Measurements from ENCODE around the gene CDH4. TPM values are rescaled to one million over a fixed set of nuclear protein-coding genes. Genes with fewer than 3 reads are reported as not detected.

Gene CDH4
- total RNA-seq, 1 donor from 2014 or later = 8.3 TPM

- no peak overlapping the region for H3K4me3 Mint-ChIP-seq
- DNase-seq (ENCODE audit: extremely low spot score, unreplicated experiment) = no peak
- TF ChIP-seq, protein P1, sequence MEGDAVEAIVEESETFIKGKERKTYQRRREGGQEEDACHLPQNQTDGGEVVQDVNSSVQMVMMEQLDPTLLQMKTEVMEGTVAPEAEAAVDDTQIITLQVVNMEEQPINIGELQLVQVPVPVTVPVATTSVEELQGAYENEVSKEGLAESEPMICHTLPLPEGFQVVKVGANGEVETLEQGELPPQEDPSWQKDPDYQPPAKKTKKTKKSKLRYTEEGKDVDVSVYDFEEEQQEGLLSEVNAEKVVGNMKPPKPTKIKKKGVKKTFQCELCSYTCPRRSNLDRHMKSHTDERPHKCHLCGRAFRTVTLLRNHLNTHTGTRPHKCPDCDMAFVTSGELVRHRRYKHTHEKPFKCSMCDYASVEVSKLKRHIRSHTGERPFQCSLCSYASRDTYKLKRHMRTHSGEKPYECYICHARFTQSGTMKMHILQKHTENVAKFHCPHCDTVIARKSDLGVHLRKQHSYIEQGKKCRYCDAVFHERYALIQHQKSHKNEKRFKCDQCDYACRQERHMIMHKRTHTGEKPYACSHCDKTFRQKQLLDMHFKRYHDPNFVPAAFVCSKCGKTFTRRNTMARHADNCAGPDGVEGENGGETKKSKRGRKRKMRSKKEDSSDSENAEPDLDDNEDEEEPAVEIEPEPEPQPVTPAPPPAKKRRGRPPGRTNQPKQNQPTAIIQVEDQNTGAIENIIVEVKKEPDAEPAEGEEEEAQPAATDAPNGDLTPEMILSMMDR (conservative IDR thresholded peaks at IDR 0.05) = no peak
- H3K27ac Mint-ChIP-seq = no peak overlapping the region
- H3K4me1 Mint-ChIP-seq (ENCODE audit: unreplicated experiment) = no peaks in the 10 kb centered on the region
- H3K36me3 Mint-ChIP-seq = no peaks in the 10 kb centered on the region
- H3K9me3 Mint-ChIP-seq = no peaks in the 10 kb centered on the region
- peaks cover 2% of the 10 kb centered on the region for H3K27me3 Mint-ChIP-seq
These were observed 671.5 kb downstream of the CDH4 start for GRCh38 chr20:61923371-61924166.

DNA sequence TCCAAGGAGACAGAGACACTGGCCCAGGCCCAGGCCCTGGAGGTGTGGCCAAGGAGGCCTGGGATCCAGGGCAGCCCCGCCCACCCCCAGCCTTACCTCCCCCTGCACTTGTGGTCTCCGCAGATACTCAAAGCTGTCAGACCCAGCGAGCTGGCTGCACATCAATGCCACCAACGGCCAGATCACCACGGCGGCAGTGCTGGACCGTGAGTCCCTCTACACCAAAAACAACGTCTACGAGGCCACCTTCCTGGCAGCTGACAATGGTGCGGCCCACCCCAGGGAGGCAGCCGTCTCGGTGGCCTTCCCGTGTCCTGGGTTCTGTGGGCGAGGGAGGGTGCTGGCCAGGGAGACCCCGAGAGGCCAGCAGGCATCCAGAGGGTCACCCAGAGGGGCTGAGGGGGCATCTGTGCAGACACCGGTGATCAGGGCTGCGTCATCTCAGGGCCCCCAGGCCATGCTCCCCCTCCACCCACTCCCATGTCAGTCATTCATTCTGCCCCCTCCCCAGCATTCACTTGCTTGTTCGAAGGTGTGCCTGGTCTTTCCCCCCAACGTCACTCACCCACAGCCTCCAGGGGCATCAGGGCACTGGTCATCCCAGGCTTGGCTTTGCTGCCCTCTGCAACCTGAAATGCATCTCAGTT, 672.3 kb downstream of the CDH4 start:
- H3K4me1 Mint-ChIP-seq (ENCODE audit: unreplicated experiment) = no peaks in the 10 kb centered on the region
- no peaks in the 10 kb centered on the region for H3K9me3 Mint-ChIP-seq
- no peaks in the 10 kb centered on the region for H3K36me3 Mint-ChIP-seq
- no peak overlapping the region for H3K27ac Mint-ChIP-seq
- TF ChIP-seq, protein P1 (conservative IDR thresholded peaks at IDR 0.05) = no peak
- DNase-seq (ENCODE audit: extremely low spot score, unreplicated experiment) = no peak
- H3K27me3 Mint-ChIP-seq = peaks cover 2% of the 10 kb centered on the region
- no peak overlapping the region for H3K4me3 Mint-ChIP-seq

- Mint-ChIP-seq H3K27me3 (peaks cover 2% of the 10 kb centered on the region), H3K4me1 (ENCODE audit: unreplicated experiment) (no peaks in the 10 kb centered on the region), H3K27ac (no peak overlapping the region), H3K9me3 (no peaks in the 10 kb centered on the region), H3K36me3 (no peaks in the 10 kb centered on the region), H3K4me3 (no peak overlapping the region)
- TF ChIP-seq, protein P1 (conservative IDR thresholded peaks at IDR 0.05) = no peak
- no peak for DNase-seq (ENCODE audit: extremely low spot score, unreplicated experiment)
These were observed 672.9 kb downstream of the CDH4 start for GRCh38 chr20:61924858-61925554.

DNA sequence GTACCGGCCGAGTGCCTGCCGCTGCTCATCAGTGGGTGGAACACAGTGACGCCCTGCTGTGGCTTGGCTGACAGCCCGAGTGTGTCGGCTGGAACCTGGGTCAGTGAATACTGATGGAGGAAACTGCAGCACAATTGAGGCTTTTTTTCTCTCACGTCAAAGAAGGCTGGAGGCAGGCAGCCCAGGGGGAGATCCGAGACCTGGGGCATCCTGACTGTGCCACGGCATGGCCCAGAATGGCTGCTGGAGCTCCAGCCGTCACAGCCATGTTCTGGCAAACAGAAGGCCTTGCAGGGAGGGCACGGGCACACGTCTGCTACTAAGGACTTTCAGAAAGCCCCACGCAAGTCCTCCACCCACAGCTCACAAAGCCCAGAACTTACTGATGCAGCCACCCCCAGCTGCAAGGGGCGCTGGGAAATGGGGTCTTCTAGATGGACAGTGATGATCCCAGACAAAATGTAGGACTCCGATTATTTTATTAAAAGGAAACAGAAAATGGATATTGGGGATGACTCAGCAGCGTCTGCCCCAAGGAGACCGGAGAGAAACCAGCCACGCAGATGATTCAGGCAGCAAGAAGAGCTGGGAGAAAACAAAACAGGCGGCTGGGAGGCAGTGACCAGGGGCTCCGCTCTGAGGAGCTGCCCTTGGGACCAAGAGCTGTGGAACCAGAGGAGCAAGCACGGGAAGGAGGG, 673.6 kb downstream of the CDH4 start:
- Mint-ChIP-seq H3K27ac (no peak overlapping the region), H3K9me3 (no peaks in the 10 kb centered on the region), H3K27me3 (peaks cover 2% of the 10 kb centered on the region), H3K4me1 (ENCODE audit: unreplicated experiment) (no peaks in the 10 kb centered on the region), H3K4me3 (no peak overlapping the region), H3K36me3 (no peaks in the 10 kb centered on the region)
- DNase-seq (ENCODE audit: extremely low spot score, unreplicated experiment) = no peak
- TF ChIP-seq, protein P1 (conservative IDR thresholded peaks at IDR 0.05) = no peak

GRCh38 chr20:61926253-61926613, 674.2 kb downstream of the CDH4 start:
- H3K4me1 Mint-ChIP-seq (ENCODE audit: unreplicated experiment) = no peaks in the 10 kb centered on the region
- DNase-seq (ENCODE audit: extremely low spot score, unreplicated experiment) = no peak
- H3K4me3 Mint-ChIP-seq = no peak overlapping the region
- no peaks in the 10 kb centered on the region for H3K36me3 Mint-ChIP-seq
- H3K27me3 Mint-ChIP-seq = peaks cover 2% of the 10 kb centered on the region
- H3K9me3 Mint-ChIP-seq = no peaks in the 10 kb centered on the region
- no peak overlapping the region for H3K27ac Mint-ChIP-seq
- TF ChIP-seq, protein P1 (conservative IDR thresholded peaks at IDR 0.05) = no peak
